ENCODE data around the gene KCNH4. TPM values are rescaled to one million over a fixed set of nuclear protein-coding genes. Genes with fewer than 3 reads are reported as not detected.

KCNH4 gene
- total RNA-seq (0.08 and 0.17 TPM in 2 replicates), polyA plus RNA-seq (0.12 and 0.23 TPM in 2 replicates)

DNA sequence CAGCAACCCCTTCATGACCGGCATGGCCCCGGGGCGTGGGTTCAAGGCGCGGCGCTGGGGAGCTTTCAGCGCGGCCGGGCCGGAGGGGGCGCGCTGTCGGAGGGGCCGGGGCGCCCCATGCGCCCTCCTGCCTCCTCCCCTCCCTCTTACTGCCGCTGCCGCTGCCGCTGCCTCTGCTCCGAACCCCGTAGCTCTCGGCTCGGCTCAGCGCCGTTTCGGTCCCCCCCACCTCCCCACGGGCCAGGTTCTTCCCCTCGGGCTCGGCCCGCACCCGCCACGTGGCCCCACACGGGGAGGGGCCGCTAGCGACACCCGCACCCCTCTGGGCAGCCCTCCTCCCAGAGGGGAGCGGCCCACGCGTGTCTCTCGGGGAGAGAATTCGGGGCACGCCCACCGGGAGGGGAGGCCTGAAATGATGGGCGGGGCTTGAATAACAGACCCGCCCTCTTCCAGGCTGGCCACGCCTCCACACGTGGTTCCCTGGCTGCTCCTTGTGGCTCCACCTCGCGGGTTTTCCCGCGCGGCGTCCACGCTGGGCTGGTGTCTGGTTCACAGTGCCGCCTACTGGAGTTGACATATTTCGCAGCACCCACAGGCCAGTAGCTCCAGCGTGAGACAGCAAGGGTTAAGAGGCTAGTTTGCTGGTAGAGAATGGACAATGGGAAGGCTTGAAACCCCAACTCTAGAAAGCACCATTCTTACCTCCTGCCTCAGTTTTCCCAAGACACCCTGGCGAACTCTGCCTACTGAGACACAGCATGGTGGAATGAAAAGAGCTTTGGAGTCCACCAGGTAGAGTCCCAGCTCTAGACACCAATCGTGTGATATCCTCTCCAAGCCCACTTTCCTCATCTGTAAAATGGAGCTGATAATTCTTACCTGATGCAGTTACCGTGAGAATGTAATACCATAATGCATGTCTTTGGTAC, at the start of gene KCNH4:
Gene KCNH4 (minus strand): TSS at position 221 of the 929 bp plus-strand sequence. CDS start 197 bp downstream, at position 24.
- no peak for TF ChIP-seq EZH2phosphoT487 (IDR thresholded peaks at IDR 0.05; ENCODE audit: low read depth, severe bottlenecking, unreplicated experiment)
- TF ChIP-seq EZH2 (IDR thresholded peaks at IDR 0.05; ENCODE audit: borderline replicate concordance) = peak; percentile 72
- TF ChIP-seq, protein P1, sequence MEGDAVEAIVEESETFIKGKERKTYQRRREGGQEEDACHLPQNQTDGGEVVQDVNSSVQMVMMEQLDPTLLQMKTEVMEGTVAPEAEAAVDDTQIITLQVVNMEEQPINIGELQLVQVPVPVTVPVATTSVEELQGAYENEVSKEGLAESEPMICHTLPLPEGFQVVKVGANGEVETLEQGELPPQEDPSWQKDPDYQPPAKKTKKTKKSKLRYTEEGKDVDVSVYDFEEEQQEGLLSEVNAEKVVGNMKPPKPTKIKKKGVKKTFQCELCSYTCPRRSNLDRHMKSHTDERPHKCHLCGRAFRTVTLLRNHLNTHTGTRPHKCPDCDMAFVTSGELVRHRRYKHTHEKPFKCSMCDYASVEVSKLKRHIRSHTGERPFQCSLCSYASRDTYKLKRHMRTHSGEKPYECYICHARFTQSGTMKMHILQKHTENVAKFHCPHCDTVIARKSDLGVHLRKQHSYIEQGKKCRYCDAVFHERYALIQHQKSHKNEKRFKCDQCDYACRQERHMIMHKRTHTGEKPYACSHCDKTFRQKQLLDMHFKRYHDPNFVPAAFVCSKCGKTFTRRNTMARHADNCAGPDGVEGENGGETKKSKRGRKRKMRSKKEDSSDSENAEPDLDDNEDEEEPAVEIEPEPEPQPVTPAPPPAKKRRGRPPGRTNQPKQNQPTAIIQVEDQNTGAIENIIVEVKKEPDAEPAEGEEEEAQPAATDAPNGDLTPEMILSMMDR (IDR thresholded peaks at IDR 0.05; ENCODE audit: poor library complexity) = peak; percentile 45
- Histone ChIP-seq H3K4me3 (no peak within 1 kb of the TSS), H4K20me1 (ENCODE audit: insufficient read depth, poor library complexity, severe bottlenecking) (no peaks in the 10 kb centered on the region), H3K4me2 (peak within 1 kb of the TSS; percentile 74), H3K9me3 (ENCODE audit: low read depth) (no peaks in the 10 kb centered on the region), H3K79me2 (no peaks in the 10 kb centered on the region), H2AFZ (no peak within 1 kb of the TSS), H3K4me1 (ENCODE audit: insufficient read depth) (peaks cover 17% of the 10 kb centered on the region), H3K27me3 (peaks cover 54% of the 10 kb centered on the region), H3K27ac (no peak within 1 kb of the TSS), H3K9me2 (replicated peaks; ENCODE audit: insufficient read depth) (no peaks in the 10 kb centered on the region), H3K36me3 (replicated peaks; ENCODE audit: insufficient read depth, low read depth) (no peaks in the 10 kb centered on the region)
- WGBS (ENCODE audit: low lambda C conversion rate, missing lambda C conversion rate) = 8% methylated on average over 37 of the region's 60 CpGs
- peak; percentile 69 for DNase-seq (ENCODE audit: low spot score)

DNA sequence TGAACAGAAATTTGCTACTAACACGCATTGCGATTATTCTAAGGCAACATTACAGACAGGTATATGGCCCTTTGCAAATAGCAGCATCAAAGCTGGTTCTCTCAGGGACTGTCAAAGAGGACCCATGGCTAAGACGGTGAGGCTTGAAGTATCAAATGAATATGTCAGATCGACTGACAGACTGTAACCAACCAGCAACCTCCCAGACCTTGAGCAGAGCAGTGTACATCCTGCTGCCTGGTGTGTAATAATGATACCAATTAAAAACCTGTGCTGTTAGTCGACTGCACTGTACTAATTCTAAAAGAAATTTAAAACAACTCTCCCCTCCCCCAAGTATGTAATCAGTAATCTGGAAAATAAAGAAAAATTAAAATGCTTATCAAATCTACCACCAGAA, 49.3 kb upstream of the KCNH4 start:
- 91% methylated on average over 5 of the region's 5 CpGs for WGBS (ENCODE audit: low lambda C conversion rate, missing lambda C conversion rate)
- TF ChIP-seq, protein P1 (IDR thresholded peaks at IDR 0.05; ENCODE audit: poor library complexity) = no peak
- TF ChIP-seq EZH2 (IDR thresholded peaks at IDR 0.05; ENCODE audit: borderline replicate concordance) = no peak
- no peak for TF ChIP-seq EZH2phosphoT487 (IDR thresholded peaks at IDR 0.05; ENCODE audit: low read depth, severe bottlenecking, unreplicated experiment)

DNA sequence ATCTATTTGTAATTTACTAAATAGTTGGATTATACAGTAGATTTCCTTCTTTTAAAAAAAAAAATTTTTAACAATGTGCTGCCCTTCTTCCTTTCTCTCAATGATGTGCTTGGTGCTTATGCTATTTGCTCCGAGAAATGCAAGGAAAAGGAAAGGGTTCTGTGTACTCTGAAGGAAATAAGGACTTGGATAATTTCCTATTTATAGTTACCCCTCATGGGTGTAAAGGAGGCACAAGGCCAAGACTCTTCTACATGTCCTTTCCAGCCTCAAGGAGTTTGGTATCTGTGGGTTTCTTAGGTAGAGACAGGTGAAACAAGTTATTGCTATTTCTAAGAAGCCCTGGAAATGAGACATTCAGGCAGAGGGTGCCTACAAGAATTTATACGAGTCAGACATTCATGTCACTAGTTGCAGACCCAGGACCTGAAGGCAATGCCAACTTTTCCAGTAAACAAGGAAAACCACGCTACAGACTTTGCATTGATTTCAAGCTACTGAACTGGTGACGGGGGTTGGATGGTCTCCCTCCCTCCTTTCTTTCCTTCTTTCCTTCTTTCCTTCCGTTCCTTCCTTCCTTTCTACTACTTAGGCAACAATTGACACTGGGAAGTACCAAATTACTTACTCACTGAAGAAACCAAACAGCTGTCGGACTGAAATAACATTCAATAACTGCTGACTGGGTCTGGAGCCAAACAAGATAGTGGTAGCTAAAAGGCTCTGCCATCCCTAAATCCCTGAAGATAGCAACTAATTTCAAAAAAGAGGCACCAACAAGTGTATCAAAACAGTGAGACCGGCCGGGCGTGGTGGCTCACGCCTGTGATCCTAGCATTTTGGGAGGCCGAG, 47.1 kb upstream of the KCNH4 start:
- H4K20me1 ChIP-seq (ENCODE audit: insufficient read depth, poor library complexity, severe bottlenecking) = no peaks in the 10 kb centered on the region
- TF ChIP-seq, protein P1 (IDR thresholded peaks at IDR 0.05; ENCODE audit: poor library complexity) = no peak
- TF ChIP-seq EZH2phosphoT487 (IDR thresholded peaks at IDR 0.05; ENCODE audit: low read depth, severe bottlenecking, unreplicated experiment) = no peak
- no peak for TF ChIP-seq EZH2 (IDR thresholded peaks at IDR 0.05; ENCODE audit: borderline replicate concordance)
- no peak overlapping the region for H3K4me3 ChIP-seq
- H2AFZ ChIP-seq = no peak overlapping the region
- 92% methylated on average over 11 of the region's 11 CpGs for WGBS (ENCODE audit: low lambda C conversion rate, missing lambda C conversion rate)
- H3K9me2 ChIP-seq (replicated peaks; ENCODE audit: insufficient read depth) = no peaks in the 10 kb centered on the region
- DNase-seq (ENCODE audit: low spot score) = no peak
- H3K27me3 ChIP-seq = no peaks in the 10 kb centered on the region
- no peaks in the 10 kb centered on the region for H3K36me3 ChIP-seq (replicated peaks; ENCODE audit: insufficient read depth, low read depth)
- no peaks in the 10 kb centered on the region for H3K9me3 ChIP-seq (ENCODE audit: low read depth)
- H3K79me2 ChIP-seq = peaks cover 18% of the 10 kb centered on the region
- H3K4me2 ChIP-seq = no peak overlapping the region
- H3K4me1 ChIP-seq (ENCODE audit: insufficient read depth) = no peaks in the 10 kb centered on the region
- no peak overlapping the region for H3K27ac ChIP-seq

More for the DNA sequence above, 49.3 kb upstream of the KCNH4 start:
- H3K79me2 ChIP-seq = peaks cover 36% of the 10 kb centered on the region
- no peaks in the 10 kb centered on the region for H3K36me3 ChIP-seq (replicated peaks; ENCODE audit: insufficient read depth, low read depth)
- no peaks in the 10 kb centered on the region for H3K4me1 ChIP-seq (ENCODE audit: insufficient read depth)
- no peaks in the 10 kb centered on the region for H3K27me3 ChIP-seq
- H3K27ac ChIP-seq = no peak overlapping the region
- H4K20me1 ChIP-seq (ENCODE audit: insufficient read depth, poor library complexity, severe bottlenecking) = no peaks in the 10 kb centered on the region
- H3K9me3 ChIP-seq (ENCODE audit: low read depth) = no peaks in the 10 kb centered on the region
- H3K4me2 ChIP-seq = no peak overlapping the region
- no peak overlapping the region for H2AFZ ChIP-seq
- no peak overlapping the region for H3K4me3 ChIP-seq
- no peaks in the 10 kb centered on the region for H3K9me2 ChIP-seq (replicated peaks; ENCODE audit: insufficient read depth)
- no peak for DNase-seq (ENCODE audit: low spot score)
